Measurements from ENCODE around the gene MAPRE3.

MAPRE3 gene

DNA sequence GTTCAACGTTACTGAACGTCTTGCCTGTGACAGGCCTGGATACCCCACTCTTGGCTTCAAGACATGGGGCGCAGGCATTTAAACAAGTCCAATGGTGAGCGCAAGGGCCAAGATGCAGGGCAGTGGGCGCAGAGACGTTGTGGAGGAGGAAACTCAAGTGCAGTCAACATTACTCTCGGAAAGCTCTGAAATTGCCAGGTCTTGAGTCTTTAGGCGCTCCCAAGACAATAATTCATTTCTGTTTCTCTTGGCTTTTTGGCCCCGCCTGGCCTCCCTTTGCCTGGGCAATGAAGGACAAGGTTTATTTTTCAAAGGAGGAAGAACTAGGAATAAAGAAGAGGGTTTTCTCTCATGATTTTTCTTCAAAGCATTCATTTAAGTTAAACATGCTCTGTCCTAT, 49.0 kb downstream of the MAPRE3 start:
- no peak for DNase-seq

GRCh38 chr2:27019931-27020855, 49.8 kb downstream of the MAPRE3 start:
- DNase-seq, result no peak

DNA sequence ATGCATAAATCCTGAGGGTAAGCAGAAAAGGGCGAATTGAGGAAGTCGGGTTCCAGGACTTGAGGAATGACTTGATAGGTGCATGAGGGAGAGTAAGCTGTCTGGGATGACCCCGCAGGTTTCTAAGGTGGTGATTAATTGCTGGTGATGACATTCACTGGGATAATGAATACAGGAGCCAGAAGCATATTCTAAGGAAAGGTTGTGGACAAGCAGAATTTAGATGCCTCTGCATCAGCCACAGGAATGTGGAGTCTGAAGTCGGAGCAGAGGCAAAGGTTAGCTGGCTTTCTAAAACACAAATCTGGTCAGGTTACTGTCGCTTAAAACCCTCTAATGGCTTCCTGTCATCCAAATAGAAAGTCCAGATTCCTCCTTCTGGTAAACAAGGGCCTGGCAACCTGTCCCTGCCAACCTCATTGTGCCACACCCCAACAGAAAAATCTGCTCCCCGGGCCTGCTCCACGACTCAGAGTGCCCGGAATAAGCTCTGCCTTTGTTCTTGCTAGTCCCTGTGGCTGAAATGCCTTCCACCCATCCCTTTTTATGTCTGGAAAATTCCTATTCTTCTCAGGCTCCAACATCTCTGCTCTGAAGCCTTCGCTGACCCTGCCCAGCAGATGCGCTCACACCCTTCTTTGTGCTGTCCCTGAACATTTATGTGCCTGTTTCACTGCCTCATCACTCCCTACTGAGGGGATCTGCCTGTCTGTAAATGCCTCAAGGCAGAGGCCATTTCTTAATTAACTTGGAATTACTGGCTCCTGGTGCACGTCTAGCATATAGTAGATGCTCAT, 51.0 kb downstream of the MAPRE3 start:
- no peak for DNase-seq

GRCh38 chr2:27023740-27024139, 53.3 kb downstream of the MAPRE3 start:
- DNase-seq, result no peak

- DNase-seq, result no peak
These were observed 53.8 kb downstream of the MAPRE3 start for GRCh38 chr2:27024188-27024587.

GRCh38 chr2:27024812-27025211, 54.4 kb downstream of the MAPRE3 start:
- DNase-seq, result no peak

GRCh38 chr2:27025281-27025800, 54.9 kb downstream of the MAPRE3 start:
- no peak for DNase-seq

- no peak for DNase-seq
These were observed 55.7 kb downstream of the MAPRE3 start for GRCh38 chr2:27025861-27026851.

GRCh38 chr2:27027211-27027651, 56.8 kb downstream of the MAPRE3 start:
- no peak for DNase-seq

DNA sequence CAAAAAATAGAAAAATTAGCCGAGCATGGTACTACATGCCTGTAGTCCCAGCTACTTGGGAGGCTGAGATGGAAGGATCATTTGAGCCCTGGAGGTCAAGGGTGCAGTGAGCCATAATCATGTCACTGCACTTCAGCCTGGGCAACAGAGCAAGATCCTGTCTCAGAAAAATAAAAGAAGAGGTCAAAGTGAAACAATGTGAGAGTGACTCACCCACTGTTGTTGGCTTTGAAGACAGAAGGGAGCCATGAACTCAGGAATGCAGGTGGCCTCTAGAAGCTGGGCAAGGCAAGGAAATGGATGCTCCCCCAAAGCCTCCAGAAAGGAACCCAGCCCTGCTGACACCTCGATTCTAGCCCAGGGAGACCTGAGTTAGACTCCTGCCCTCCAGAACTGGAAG, 58.6 kb downstream of the MAPRE3 start:
- no peak for DNase-seq

GRCh38 chr2:27032495-27033252, 62.2 kb downstream of the MAPRE3 start, which contains the start of gene TMEM214:
TSS of gene TMEM214 (plus strand) at chr2:27032965. CDS start at chr2:27033016, 51 bp downstream.
- DNase-seq, result peak; percentile 72 to 76

GRCh38 chr2:27033253-27033852, 62.9 kb downstream of the MAPRE3 start:
- DNase-seq, result no peak

DNA sequence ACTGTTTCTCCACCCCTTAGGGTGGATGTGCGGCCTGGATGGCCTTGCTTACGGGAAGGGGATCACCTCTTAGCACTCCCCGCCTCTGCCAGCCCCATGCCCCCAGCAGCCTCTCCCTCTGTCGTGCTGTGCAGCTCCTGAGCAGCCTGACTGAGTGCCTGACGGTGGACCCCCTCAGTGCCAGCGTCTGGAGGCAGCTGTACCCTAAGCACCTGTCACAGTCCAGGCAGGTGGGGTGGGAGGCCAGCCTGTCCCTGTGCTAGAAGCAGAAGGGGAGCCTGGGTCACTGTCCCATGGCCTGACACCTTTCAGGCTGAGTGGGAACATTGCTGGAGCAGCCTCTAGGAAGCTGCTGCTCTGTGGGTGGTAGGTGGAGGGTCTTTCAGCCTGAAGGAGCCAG, 67.6 kb downstream of the MAPRE3 start:
- DNase-seq, result no peak

- no peak for DNase-seq
These were observed 68.3 kb downstream of the MAPRE3 start for GRCh38 chr2:27038631-27039339.

DNA sequence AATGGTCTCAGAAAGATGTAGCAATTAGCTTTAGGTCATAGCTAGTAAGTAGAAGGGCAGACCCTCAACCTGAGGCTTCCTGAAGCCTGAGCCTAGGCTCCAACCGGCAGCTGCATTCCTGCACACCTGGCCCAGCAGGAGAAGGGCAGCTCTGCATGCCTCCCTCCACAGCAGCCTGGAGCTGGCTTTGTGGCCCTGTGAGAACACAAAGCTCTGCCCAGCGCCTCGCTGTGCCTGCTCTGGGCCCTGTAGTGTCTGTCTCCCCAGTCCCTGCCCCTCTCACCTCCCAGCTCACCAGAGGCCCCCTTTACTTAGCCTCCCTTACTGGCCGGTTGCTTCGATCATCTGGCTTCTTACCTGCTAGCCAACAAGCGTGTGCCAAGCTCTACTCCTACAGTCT, 69.0 kb downstream of the MAPRE3 start:
- DNase-seq, result no peak

DNA sequence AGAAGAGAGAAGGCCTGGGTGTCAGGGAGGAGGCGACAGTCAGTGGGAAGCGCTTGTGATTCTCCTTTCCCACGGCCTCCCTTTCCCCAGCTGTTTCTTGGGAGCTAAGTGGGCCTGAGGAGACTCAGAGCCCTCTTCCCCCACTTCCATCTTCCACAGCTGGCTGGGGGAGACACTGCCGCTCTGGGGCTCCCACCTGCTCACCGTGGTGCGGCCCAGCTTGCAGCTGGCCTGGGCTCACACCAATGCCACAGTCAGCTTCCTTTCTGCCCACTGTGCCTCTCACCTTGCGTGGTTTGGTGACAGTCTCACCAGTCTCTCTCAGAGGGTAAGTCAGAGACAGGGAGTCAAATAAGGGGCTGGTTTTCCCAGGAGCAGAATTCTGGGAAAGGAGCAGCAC, 69.4 kb downstream of the MAPRE3 start:
- DNase-seq, result no peak

GRCh38 chr2:27040282-27040681, 69.8 kb downstream of the MAPRE3 start:
- no peak for DNase-seq

- DNase-seq, result no peak
These were observed 71.3 kb downstream of the MAPRE3 start for GRCh38 chr2:27041752-27042151.

DNA sequence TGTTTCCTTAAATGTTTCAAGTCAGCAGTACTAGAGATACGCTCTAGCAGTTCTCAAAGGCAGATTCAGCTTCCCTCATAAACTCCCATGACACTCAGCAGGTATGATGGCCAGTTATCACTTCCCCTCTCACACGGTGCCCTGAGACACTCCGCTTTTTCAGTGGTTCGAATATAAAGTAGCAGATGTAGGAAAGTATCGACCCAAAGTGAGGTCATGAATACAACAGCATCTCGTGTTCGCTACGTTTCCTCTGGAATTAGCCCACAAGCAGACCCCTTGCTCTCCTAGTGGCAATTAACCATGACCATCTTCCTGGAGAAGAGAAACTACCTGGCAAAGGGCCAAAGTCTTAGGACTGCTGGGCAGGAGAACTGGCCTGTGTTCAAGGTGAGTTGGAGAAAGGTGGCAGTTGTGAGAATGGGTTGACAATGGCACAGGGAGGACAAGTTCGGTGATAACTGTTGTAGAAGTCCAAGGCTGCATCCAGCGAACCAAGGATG, 71.8 kb downstream of the MAPRE3 start:
- DNase-seq, result no peak

- no peak for DNase-seq
These were observed 72.7 kb downstream of the MAPRE3 start for GRCh38 chr2:27042985-27043634.

Measured in activated CD4-positive, alpha-beta T cell treated with anti-CD3 and anti-CD28 coated beads for 4 hours (primary cell).